Activated naive CD8-positive, alpha-beta T cell (primary cell): ENCODE measurements around the gene DCHS2.

Experiments used
- H3K27ac Mint-ChIP-seq: one replicate; pipeline ENCODE4 v1.8.0; 2021; ENCODE audit warnings: mixed read lengths
- H3K27me3 Mint-ChIP-seq: one replicate; pipeline ENCODE4 v1.8.0; 2021; ENCODE audit warnings: mixed read lengths
- H3K36me3 Mint-ChIP-seq: one replicate; pipeline ENCODE4 v1.8.0; 2021; ENCODE audit warnings: mixed read lengths
- H3K4me1 Mint-ChIP-seq: one replicate; pipeline ENCODE4 v1.8.0; 2021; ENCODE audit warnings: low read depth, mixed read lengths
- H3K4me3 Mint-ChIP-seq: one replicate; pipeline ENCODE4 v1.8.0; 2021; ENCODE audit warnings: mild to moderate bottlenecking, mixed read lengths
- H3K9me3 Mint-ChIP-seq: one replicate; pipeline ENCODE4 v1.8.0; 2021; ENCODE audit warnings: low read depth, mixed read lengths

DCHS2 gene

GRCh38 chr4:154502111-154502510 is 10.5 kb upstream of the DCHS2 start:
- no peaks in the 10 kb centered on the region for H3K9me3 Mint-ChIP-seq
- H3K4me1 Mint-ChIP-seq: no peaks in the 10 kb centered on the region
- peaks cover 12% of the 10 kb centered on the region for H3K27me3 Mint-ChIP-seq

DNA sequence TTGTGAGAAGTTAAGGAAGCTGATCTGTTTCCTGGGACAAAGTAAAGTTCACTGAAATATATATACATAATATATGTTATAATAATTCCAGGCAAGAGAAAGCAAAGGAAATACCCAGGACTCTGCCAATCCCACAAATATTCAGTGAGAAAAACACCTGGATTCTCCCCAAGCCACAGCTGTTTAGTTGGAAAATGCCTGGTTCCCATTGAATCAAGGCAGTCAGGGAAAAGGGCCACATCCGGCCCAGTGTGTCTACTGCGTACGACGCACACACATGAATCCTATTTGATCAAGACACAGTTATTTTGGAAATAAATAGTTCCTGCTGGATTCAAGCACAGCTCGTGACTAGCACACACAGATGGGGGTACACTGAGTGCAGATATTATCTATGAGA is 6.3 kb upstream of the DCHS2 start:
- H3K36me3 Mint-ChIP-seq: no peaks in the 10 kb centered on the region
- no peak overlapping the region for H3K27ac Mint-ChIP-seq
- no peak overlapping the region for H3K4me3 Mint-ChIP-seq
- H3K27me3 Mint-ChIP-seq: peaks cover 18% of the 10 kb centered on the region
- H3K4me1 Mint-ChIP-seq: no peaks in the 10 kb centered on the region
- no peaks in the 10 kb centered on the region for H3K9me3 Mint-ChIP-seq

More at GRCh38 chr4:154502111-154502510, 10.5 kb upstream of the DCHS2 start:
- H3K4me3 Mint-ChIP-seq: no peak overlapping the region
- H3K27ac Mint-ChIP-seq: no peak overlapping the region
- no peaks in the 10 kb centered on the region for H3K36me3 Mint-ChIP-seq

GRCh38 chr4:154495867-154496266 is 4.3 kb upstream of the DCHS2 start:
- H3K4me1 Mint-ChIP-seq: peaks cover 10% of the 10 kb centered on the region
- peaks cover 29% of the 10 kb centered on the region for H3K27me3 Mint-ChIP-seq
- H3K27ac Mint-ChIP-seq: no peak overlapping the region
- H3K4me3 Mint-ChIP-seq: no peak overlapping the region
- no peaks in the 10 kb centered on the region for H3K36me3 Mint-ChIP-seq
- H3K9me3 Mint-ChIP-seq: no peaks in the 10 kb centered on the region

GRCh38 chr4:154492288-154492687 is 689 bp upstream of the DCHS2 start:
- Mint-ChIP-seq H3K27ac (no peak overlapping the region), H3K4me1 (peaks cover 14% of the 10 kb centered on the region), H3K9me3 (no peaks in the 10 kb centered on the region), H3K36me3 (no peaks in the 10 kb centered on the region), H3K4me3 (peak overlapping the region; percentile 49), H3K27me3 (peaks cover 43% of the 10 kb centered on the region)

DNA sequence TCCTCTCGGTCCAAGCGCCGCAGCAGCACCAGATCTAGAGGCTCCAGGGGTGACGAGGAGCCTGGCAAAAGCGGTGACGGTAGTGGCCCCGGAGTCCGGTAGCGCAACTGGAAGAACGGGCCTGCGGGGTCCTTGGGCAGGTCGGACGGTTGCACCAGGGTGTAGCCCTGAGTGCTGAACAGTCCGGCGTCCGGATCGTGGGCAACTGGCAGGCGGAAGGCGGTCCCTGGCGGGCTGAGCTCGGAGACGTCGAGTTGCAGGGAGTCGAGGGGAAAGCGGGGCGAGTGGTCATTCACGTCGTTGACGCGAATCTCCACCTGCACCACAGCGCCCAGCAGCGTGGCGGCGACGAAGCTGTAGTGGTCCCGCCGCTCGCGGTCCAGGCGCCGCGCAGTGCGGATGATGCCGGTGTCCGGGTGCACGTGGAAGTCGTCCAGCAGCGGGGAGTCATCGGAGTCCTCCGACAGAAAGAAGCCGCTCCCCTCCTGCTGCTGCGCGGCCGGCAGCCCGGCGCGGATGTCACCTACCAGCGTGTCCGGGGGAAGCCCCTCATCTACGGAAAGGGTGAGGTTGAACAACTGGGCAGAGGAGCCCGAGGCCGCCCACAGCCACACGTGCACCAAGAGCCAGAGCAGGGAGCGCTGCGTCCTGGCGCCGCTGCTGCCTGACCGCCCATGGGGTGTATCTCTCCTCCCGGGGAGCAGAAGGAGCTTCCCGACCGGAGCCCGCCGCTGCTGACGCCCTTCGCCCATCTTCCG is 837 bp downstream of the DCHS2 start:
- no peaks in the 10 kb centered on the region for H3K36me3 Mint-ChIP-seq
- peak overlapping the region; percentile 82 for H3K4me3 Mint-ChIP-seq
- H3K9me3 Mint-ChIP-seq: no peaks in the 10 kb centered on the region
- peaks cover 14% of the 10 kb centered on the region for H3K4me1 Mint-ChIP-seq
- no peak overlapping the region for H3K27ac Mint-ChIP-seq
- peaks cover 42% of the 10 kb centered on the region for H3K27me3 Mint-ChIP-seq

DNA sequence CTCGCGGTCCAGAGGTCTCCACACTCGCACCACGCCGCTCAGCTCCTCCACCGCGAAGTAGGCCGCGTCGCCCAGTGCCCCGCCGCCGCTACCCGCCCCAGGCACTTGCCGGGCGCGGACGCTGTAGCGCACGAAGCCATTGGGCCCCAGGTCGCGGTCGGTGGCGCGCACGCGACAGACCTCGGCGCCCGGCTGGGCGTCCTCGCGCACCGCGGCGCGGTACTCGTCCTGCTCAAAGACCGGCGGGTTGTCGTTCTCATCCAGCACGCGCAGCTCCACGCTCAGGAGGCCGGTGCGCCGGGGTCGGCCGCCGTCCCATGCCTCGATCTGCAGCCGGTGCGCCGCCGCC is 1.4 kb downstream of the DCHS2 start:
- Mint-ChIP-seq H3K4me1 (peaks cover 14% of the 10 kb centered on the region), H3K27ac (no peak overlapping the region), H3K27me3 (peaks cover 39% of the 10 kb centered on the region), H3K36me3 (no peaks in the 10 kb centered on the region), H3K4me3 (peak overlapping the region; percentile 82), H3K9me3 (no peaks in the 10 kb centered on the region)

- H3K4me1 Mint-ChIP-seq: peaks cover 14% of the 10 kb centered on the region
- H3K36me3 Mint-ChIP-seq: no peaks in the 10 kb centered on the region
- no peak overlapping the region for H3K4me3 Mint-ChIP-seq
- H3K9me3 Mint-ChIP-seq: no peaks in the 10 kb centered on the region
- H3K27ac Mint-ChIP-seq: no peak overlapping the region
- H3K27me3 Mint-ChIP-seq: peaks cover 39% of the 10 kb centered on the region
Measured at GRCh38 chr4:154489558-154490233, 1.9 kb downstream of the DCHS2 start.

DNA sequence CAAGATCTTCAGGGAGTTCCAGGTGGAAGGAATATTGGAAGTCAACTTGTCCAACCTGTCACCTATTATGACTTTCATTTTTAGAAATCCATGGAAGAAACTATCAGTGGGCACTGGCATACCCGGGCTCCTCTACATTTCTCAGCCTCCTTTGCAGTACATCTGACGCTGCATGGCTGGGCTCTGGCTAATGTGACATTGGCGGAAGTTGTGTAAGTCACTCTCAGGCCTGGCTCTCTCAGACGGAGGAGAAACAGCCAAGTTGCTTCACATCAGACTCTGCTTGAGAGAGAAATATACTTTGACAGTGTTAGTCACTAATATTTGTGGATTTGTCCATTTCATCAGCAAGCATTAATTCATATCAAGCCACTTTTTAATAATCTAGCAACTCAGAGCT is 4.5 kb downstream of the DCHS2 start:
- peaks cover 9% of the 10 kb centered on the region for H3K4me1 Mint-ChIP-seq
- no peaks in the 10 kb centered on the region for H3K9me3 Mint-ChIP-seq
- no peaks in the 10 kb centered on the region for H3K36me3 Mint-ChIP-seq
- H3K27ac Mint-ChIP-seq: no peak overlapping the region
- no peak overlapping the region for H3K4me3 Mint-ChIP-seq
- H3K27me3 Mint-ChIP-seq: peaks cover 24% of the 10 kb centered on the region

DNA sequence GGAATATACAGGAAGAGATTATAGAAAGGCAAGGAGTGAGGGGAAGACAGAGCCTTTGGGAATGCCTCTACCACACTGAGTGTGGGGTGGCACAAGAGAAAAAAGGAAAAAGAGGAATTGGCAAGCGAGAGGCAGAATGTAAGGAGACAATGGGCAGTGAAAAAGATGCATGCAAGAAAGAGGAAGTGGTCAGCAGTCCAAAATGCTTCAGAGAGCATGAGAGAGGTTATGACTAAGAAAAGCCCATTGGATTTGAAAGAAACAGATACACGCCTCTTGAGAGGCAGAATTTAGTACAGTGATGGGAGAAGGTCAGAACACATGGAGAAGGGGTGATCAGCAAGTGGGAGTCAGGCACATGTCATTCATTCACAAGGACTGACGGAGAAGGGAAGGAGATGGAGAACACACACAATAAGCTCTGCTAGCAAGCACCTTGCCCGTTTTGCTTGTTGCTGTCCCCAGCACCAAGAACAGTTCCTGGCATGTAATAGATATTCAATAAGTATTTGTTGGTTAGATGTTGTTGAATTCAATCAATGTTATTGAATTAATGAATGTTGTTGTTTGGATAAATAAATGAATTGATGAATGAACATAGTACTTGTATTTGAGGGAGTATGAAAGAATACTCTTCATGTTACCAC is 6.3 kb downstream of the DCHS2 start:
- no peak overlapping the region for H3K4me3 Mint-ChIP-seq
- no peaks in the 10 kb centered on the region for H3K9me3 Mint-ChIP-seq
- no peaks in the 10 kb centered on the region for H3K4me1 Mint-ChIP-seq
- no peaks in the 10 kb centered on the region for H3K36me3 Mint-ChIP-seq
- peaks cover 15% of the 10 kb centered on the region for H3K27me3 Mint-ChIP-seq
- H3K27ac Mint-ChIP-seq: no peak overlapping the region

DNA sequence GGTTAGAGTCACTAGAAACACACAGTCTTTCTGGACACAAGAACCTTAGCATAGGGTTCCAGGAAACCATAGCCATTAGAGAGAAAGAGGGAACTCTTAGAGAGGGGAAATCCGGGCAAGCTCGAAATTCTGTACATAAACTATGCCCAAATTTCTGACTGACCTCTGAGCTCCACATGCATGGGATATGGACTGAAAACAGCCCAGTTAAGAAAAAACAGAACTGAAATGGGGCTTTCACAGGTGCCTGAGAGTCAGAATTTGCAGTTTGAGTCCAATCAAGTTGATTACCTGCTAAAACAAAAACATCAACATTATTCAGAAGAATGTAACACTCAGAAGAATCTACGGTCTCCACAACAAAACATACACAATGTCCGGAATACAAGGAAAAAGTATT is 13.1 kb downstream of the DCHS2 start:
- no peaks in the 10 kb centered on the region for H3K36me3 Mint-ChIP-seq
- peaks cover 5% of the 10 kb centered on the region for H3K27me3 Mint-ChIP-seq
- no peaks in the 10 kb centered on the region for H3K4me1 Mint-ChIP-seq
- H3K27ac Mint-ChIP-seq: no peak overlapping the region
- H3K9me3 Mint-ChIP-seq: no peaks in the 10 kb centered on the region
- H3K4me3 Mint-ChIP-seq: no peak overlapping the region

DNA sequence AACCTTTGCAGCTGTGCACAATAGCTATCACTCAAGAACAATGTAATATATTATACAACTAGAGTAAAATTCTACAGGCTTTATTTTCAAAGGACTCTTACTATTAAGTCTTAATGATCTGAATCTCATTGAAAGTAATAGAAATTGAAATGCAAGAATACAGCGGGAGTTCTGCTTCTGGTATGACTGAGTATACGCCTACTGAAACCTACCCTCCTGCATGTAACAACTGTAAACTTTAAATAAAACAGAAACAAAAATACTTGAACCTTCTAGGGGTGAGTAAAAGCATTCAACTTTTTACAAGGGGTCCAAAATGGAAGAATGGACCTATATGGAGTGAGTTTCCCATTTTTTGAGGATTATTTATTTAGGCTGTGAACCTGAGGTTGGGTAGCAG is 13.5 kb downstream of the DCHS2 start:
- Mint-ChIP-seq H3K4me1 (no peaks in the 10 kb centered on the region), H3K4me3 (no peak overlapping the region), H3K36me3 (no peaks in the 10 kb centered on the region), H3K27me3 (peaks cover 9% of the 10 kb centered on the region), H3K9me3 (no peaks in the 10 kb centered on the region), H3K27ac (no peak overlapping the region)

- no peak overlapping the region for H3K4me3 Mint-ChIP-seq
- peaks cover 10% of the 10 kb centered on the region for H3K27me3 Mint-ChIP-seq
- H3K36me3 Mint-ChIP-seq: no peaks in the 10 kb centered on the region
- H3K9me3 Mint-ChIP-seq: no peaks in the 10 kb centered on the region
- no peaks in the 10 kb centered on the region for H3K4me1 Mint-ChIP-seq
- no peak overlapping the region for H3K27ac Mint-ChIP-seq
Measured at GRCh38 chr4:154476232-154476631, 15.4 kb downstream of the DCHS2 start.

- Mint-ChIP-seq H3K9me3 (no peaks in the 10 kb centered on the region), H3K27ac (no peak overlapping the region), H3K27me3 (peaks cover 10% of the 10 kb centered on the region), H3K36me3 (no peaks in the 10 kb centered on the region), H3K4me3 (no peak overlapping the region), H3K4me1 (no peaks in the 10 kb centered on the region)
Measured at GRCh38 chr4:154475820-154476219, 15.8 kb downstream of the DCHS2 start.

DNA sequence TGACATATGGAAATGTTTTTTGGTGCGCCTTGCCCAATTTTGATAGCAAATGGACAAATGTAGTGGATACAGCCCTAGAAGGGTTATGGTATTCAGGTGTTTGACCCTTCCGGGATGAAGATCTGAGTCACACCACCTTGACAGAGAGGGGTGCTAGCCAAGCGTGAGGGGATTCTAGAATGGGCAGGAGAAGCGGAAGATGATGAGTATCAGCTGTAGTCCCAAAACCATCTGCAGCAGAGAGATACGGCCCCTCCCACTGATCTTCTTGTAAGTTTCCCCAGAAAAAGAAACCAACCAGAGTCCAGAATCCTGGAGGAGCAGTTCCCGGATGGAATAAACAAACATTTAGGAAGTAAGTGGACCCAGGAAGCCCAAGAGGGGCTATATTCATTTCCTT is 18.1 kb downstream of the DCHS2 start:
- no peak overlapping the region for H3K4me3 Mint-ChIP-seq
- H3K27me3 Mint-ChIP-seq: peaks cover 13% of the 10 kb centered on the region
- no peak overlapping the region for H3K27ac Mint-ChIP-seq
- H3K4me1 Mint-ChIP-seq: no peaks in the 10 kb centered on the region
- H3K9me3 Mint-ChIP-seq: no peaks in the 10 kb centered on the region
- no peaks in the 10 kb centered on the region for H3K36me3 Mint-ChIP-seq

GRCh38 chr4:154472858-154473257 is 18.7 kb downstream of the DCHS2 start:
- no peak overlapping the region for H3K4me3 Mint-ChIP-seq
- H3K9me3 Mint-ChIP-seq: no peaks in the 10 kb centered on the region
- H3K27me3 Mint-ChIP-seq: peaks cover 14% of the 10 kb centered on the region
- H3K36me3 Mint-ChIP-seq: no peaks in the 10 kb centered on the region
- H3K27ac Mint-ChIP-seq: no peak overlapping the region
- no peaks in the 10 kb centered on the region for H3K4me1 Mint-ChIP-seq
